Measurements from ENCODE around the gene EPHA1.

DNA sequence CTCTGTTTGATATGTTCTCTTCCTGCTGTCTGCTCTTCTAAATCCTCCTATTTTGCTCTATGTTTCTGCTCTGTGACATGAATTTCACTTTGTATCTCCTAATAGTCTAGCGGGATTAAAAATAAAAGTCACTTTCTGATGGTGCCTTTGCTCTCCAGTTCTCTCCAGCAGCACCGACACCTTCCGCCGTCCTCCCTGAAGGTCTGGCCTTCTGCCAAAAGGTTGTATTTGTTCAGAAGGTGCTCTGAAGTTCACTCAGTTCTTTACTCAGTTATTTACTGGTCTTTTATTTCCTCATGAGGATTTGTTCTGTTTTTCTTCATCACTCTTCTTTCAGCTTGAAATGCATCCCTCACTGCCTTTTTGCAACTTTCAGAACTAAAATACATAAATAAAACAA lies 11.2 kb upstream of the EPHA1 start:
- TF ChIP-seq, protein P1, sequence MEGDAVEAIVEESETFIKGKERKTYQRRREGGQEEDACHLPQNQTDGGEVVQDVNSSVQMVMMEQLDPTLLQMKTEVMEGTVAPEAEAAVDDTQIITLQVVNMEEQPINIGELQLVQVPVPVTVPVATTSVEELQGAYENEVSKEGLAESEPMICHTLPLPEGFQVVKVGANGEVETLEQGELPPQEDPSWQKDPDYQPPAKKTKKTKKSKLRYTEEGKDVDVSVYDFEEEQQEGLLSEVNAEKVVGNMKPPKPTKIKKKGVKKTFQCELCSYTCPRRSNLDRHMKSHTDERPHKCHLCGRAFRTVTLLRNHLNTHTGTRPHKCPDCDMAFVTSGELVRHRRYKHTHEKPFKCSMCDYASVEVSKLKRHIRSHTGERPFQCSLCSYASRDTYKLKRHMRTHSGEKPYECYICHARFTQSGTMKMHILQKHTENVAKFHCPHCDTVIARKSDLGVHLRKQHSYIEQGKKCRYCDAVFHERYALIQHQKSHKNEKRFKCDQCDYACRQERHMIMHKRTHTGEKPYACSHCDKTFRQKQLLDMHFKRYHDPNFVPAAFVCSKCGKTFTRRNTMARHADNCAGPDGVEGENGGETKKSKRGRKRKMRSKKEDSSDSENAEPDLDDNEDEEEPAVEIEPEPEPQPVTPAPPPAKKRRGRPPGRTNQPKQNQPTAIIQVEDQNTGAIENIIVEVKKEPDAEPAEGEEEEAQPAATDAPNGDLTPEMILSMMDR (conservative IDR thresholded peaks at IDR 0.05; ENCODE audit: low read depth, low read length) = no peak
- no peak for TF ChIP-seq EZH2 (IDR thresholded peaks at IDR 0.05; ENCODE audit: borderline replicate concordance, low read depth, low read length, poor library complexity, severe bottlenecking)

Measured in A673 (cell line).